SU-DHL-6 (cell line): Measurements from ENCODE around the gene KIF15.

Source experiments
- EZH2phosphoT487 ChIP-seq: fragments of 200-600 bp; sonication (generic), shearing (Covaris generic); conservative IDR thresholded peaks from 2 replicates; pipeline ENCODE4 v1.6.1; 2018; ENCODE audit warnings: mild to moderate bottlenecking, antibody characterized with exemption, low read length, moderate library complexity, mixed read lengths
- TF ChIP-seq, protein P1 (sequence below): fragments of 200-600 bp; sonication (generic); IDR thresholded peaks from one replicate; pipeline ENCODE4 v1.5.1; 2017; ENCODE audit warnings: antibody characterized with exemption, mild to moderate bottlenecking, low read length, moderate library complexity; ENCODE audit not compliant: insufficient read depth, poor library complexity, severe bottlenecking

GRCh38 chr3:44827196-44827595 lies 65.6 kb downstream of the KIF15 start:
- TF ChIP-seq, protein P1, sequence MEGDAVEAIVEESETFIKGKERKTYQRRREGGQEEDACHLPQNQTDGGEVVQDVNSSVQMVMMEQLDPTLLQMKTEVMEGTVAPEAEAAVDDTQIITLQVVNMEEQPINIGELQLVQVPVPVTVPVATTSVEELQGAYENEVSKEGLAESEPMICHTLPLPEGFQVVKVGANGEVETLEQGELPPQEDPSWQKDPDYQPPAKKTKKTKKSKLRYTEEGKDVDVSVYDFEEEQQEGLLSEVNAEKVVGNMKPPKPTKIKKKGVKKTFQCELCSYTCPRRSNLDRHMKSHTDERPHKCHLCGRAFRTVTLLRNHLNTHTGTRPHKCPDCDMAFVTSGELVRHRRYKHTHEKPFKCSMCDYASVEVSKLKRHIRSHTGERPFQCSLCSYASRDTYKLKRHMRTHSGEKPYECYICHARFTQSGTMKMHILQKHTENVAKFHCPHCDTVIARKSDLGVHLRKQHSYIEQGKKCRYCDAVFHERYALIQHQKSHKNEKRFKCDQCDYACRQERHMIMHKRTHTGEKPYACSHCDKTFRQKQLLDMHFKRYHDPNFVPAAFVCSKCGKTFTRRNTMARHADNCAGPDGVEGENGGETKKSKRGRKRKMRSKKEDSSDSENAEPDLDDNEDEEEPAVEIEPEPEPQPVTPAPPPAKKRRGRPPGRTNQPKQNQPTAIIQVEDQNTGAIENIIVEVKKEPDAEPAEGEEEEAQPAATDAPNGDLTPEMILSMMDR: no peak
- no peak for TF ChIP-seq EZH2phosphoT487
